ENCODE data around the gene EFCAB10.
"Not testable (repeated sequence)": the region's sequence is repeated elsewhere in the genome, so short reads cannot be mapped to it uniquely, and the experiment has no call there.

The EFCAB10 gene

GRCh38 chr7:105532709-105533460, 48.4 kb downstream of the EFCAB10 start:
- DNase-seq (ENCODE audit: low read depth) = no peak
- H3K4me3 ChIP-seq (ENCODE audit: low read depth, low read length) = peak overlapping the region; percentile 98
- in situ Hi-C loops (cut with HindIII; ENCODE audit: low sequenced_read_pairs) = no loop called here
- no peak for TF ChIP-seq CTCF (IDR thresholded peaks at IDR 0.05; ENCODE audit: low read depth, low read length, missing control alignments)

GRCh38 chr7:105531792-105532671, 49.3 kb downstream of the EFCAB10 start, which contains the start of gene RINT1:
TSS of gene RINT1 (plus strand) at chr7:105532201. CDS start at chr7:105532316, 115 bp downstream.
- peak; percentile 92 for TF ChIP-seq CTCF (IDR thresholded peaks at IDR 0.05; ENCODE audit: low read depth, low read length, missing control alignments)
- H3K4me3 ChIP-seq (ENCODE audit: low read depth, low read length) = peak within 1 kb of the TSS; percentile 98
- DNase-seq (ENCODE audit: low read depth) = peak; percentile 74
- in situ Hi-C loops (cut with HindIII; ENCODE audit: low sequenced_read_pairs) = no loop called here

GRCh38 chr7:105530546-105530945, 50.7 kb downstream of the EFCAB10 start:
- no peak for TF ChIP-seq CTCF (IDR thresholded peaks at IDR 0.05; ENCODE audit: low read depth, low read length, missing control alignments)
- no peak for DNase-seq (ENCODE audit: low read depth)
- in situ Hi-C loops (cut with HindIII; ENCODE audit: low sequenced_read_pairs) = no loop called here
- H3K4me3 ChIP-seq (ENCODE audit: low read depth, low read length) = no peak overlapping the region

GRCh38 chr7:105530126-105530525, 51.2 kb downstream of the EFCAB10 start:
- no peak overlapping the region for H3K4me3 ChIP-seq (ENCODE audit: low read depth, low read length)
- no peak for DNase-seq (ENCODE audit: low read depth)
- no peak for TF ChIP-seq CTCF (IDR thresholded peaks at IDR 0.05; ENCODE audit: low read depth, low read length, missing control alignments)
- in situ Hi-C loops (cut with HindIII; ENCODE audit: low sequenced_read_pairs) = no loop called here

- DNase-seq (ENCODE audit: low read depth); in situ Hi-C loops (cut with HindIII; ENCODE audit: low sequenced_read_pairs); H3K4me3 ChIP-seq (ENCODE audit: low read depth, low read length): not testable (repeated sequence)
These were observed 53.6 kb downstream of the EFCAB10 start for GRCh38 chr7:105527737-105528136.

GRCh38 chr7:105524840-105525239, 56.5 kb downstream of the EFCAB10 start:
- TF ChIP-seq CTCF (IDR thresholded peaks at IDR 0.05; ENCODE audit: low read depth, low read length, missing control alignments) = no peak
- no peak for DNase-seq (ENCODE audit: low read depth)
- in situ Hi-C loops (cut with HindIII; ENCODE audit: low sequenced_read_pairs) = no loop called here
- no peak overlapping the region for H3K4me3 ChIP-seq (ENCODE audit: low read depth, low read length)

- in situ Hi-C loops (cut with HindIII; ENCODE audit: low sequenced_read_pairs) = not testable (repeated sequence)
These were observed 56.9 kb downstream of the EFCAB10 start for GRCh38 chr7:105524423-105524822.

More at GRCh38 chr7:105524423-105524822, 56.9 kb downstream of the EFCAB10 start:
- DNase-seq (ENCODE audit: low read depth); H3K4me3 ChIP-seq (ENCODE audit: low read depth, low read length): not testable (repeated sequence)

All from astrocyte of the cerebellum (primary cell).